AG04450 (cell line): ENCODE measurements around the gene ADM5. TPM values are rescaled to one million over a fixed set of nuclear protein-coding genes. Genes with fewer than 3 reads are reported as not detected.

ENCODE experiments used
- CTCF ChIA-PET: fragments of 300-600, 350-600 bp; formaldehyde crosslinking; extraction: SDS; loops from one replicate; lab custom pipeline; 2022; ENCODE audit warnings: antibody characterized with exemption, inconsistent platforms; lab: Charles Lee
- POLR2A ChIA-PET: fragments of 350-600 bp; formaldehyde crosslinking; extraction: SDS; loops from one replicate; lab custom pipeline; 2021; ENCODE audit warnings: antibody characterized with exemption, inconsistent platforms; lab: Yijun Ruan, JAX
- DNase-seq: peaks from one replicate; pipeline ENCODE4 v3.0.0-alpha.2; 2011; ENCODE audit warnings: low read depth, low spot score
- H3K27ac ChIP-seq: one replicate; pipeline ENCODE4 v1.5.1; 2012; ENCODE audit warnings: low read depth, low read length, control low read depth
- H3K27me3 ChIP-seq: one replicate; pipeline ENCODE4 v1.6.0; 2012; ENCODE audit warnings: low read length; ENCODE audit not compliant: control insufficient read depth, insufficient read depth
- H3K4me3 ChIP-seq: 2 replicates; pipeline ENCODE4 v1.5.1; 2011; ENCODE audit warnings: mild to moderate bottlenecking, low read depth, low read length, control low read depth
- H3K9me3 ChIP-seq: 2 replicates; pipeline ENCODE4 v1.5.1; 2012; ENCODE audit warnings: low read length; ENCODE audit not compliant: control insufficient read depth, insufficient read depth
- polyA plus RNA-seq: library from polyadenylated mRNA; depleted of rRNA; stranded (reverse); fragments of >200 nt; gene quantifications from 2 replicates; pipeline ENCODE4 v1.2.3, GENCODE V29; 2011
- TF ChIP-seq, protein P1 (sequence below): IDR thresholded peaks from 2 replicates; pipeline ENCODE4 v1.5.1; 2011; ENCODE audit warnings: low read depth, low read length, control low read depth, inconsistent platforms

The ADM5 gene
- polyA plus RNA-seq, 1 experiment, result 0.19 TPM

DNA sequence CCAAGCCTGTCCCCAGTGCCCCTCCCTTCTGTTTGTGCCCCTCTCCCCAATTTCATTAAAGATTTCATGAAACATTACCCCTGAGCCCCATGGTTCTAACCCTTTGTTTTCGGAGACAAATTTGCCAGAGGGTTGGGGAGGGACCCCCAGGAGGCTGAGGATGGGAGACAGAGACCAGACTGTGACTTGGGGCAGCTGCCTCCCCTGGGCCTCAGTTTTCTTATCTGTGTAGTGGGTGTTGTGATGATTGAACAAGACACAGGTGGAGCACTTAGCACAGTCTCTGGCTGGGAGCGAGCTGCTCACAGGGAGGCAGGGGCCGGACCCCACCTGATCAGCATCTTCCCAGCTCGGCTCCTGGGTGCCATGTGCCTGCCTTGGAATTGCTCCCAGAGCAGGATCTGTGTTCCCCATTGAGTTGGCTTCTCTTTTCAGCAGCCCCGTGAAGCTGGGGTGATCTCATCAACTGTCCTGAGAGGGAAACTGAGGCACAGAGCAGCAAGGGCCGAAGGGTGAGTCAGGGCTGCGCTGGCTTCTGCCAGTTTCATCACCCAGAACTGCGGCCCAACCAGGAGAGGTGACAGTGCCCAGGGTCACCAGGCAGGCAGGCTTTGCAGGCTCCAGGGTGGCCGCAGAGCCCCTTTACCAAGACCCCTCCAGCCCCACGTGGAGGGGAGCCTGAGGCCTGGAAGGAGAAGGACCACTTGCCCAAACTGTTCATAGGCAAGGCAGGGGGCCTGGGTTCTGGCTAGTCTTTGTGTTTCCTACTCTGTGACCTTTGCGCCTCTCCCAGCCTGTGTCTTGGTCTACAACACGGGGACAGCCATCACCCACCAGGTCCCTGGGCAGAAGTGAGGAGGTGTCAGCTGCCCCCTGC lies 30.6 kb upstream of the ADM5 start:
- H3K4me3 ChIP-seq, result no peak overlapping the region
- no peak overlapping the region for H3K27ac ChIP-seq
- TF ChIP-seq, protein P1, sequence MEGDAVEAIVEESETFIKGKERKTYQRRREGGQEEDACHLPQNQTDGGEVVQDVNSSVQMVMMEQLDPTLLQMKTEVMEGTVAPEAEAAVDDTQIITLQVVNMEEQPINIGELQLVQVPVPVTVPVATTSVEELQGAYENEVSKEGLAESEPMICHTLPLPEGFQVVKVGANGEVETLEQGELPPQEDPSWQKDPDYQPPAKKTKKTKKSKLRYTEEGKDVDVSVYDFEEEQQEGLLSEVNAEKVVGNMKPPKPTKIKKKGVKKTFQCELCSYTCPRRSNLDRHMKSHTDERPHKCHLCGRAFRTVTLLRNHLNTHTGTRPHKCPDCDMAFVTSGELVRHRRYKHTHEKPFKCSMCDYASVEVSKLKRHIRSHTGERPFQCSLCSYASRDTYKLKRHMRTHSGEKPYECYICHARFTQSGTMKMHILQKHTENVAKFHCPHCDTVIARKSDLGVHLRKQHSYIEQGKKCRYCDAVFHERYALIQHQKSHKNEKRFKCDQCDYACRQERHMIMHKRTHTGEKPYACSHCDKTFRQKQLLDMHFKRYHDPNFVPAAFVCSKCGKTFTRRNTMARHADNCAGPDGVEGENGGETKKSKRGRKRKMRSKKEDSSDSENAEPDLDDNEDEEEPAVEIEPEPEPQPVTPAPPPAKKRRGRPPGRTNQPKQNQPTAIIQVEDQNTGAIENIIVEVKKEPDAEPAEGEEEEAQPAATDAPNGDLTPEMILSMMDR, result no peak
- no peaks in the 10 kb centered on the region for H3K27me3 ChIP-seq
- DNase-seq, result no peak
- POLR2A ChIA-PET, result no interaction called here
- H3K9me3 ChIP-seq, result no peaks in the 10 kb centered on the region
- CTCF ChIA-PET, result no interaction called here

DNA sequence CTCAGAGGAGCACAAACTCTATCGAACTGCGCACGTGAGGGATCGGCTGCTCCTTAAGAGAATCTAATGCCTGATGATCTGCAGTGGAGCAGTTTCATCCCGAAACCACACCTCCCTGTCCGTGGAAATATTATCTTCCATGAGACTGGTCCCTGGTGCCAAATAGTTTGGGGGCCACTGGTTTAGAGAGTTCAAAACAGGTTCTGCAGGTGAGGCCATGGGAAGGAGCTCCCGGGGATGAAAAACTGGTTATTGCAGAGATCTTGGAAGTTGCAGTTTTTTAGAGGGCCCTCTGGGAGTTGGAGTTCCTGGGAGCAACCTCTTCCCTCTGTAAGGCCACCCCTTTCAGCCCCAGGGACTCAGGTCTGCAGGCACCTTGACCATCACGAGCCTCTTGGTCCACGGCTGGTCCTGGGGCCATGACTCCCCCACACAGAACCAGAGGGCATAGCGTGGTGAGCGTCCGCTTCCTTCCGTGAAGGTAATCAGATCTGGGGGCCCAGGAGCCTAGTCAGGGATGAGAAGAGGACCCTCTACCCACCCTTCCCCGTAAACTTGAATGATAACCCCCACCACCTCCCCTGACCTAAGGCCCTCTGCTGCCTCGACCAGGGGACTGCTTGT lies 28.9 kb upstream of the ADM5 start:
- Histone ChIP-seq H3K27ac (no peak overlapping the region), H3K9me3 (no peaks in the 10 kb centered on the region; the same call in 1 of the 2 replicates), H3K27me3 (no peaks in the 10 kb centered on the region), H3K4me3 (no peak overlapping the region)
- TF ChIP-seq, protein P1, result no peak
- POLR2A ChIA-PET, result interaction anchor here (0.7 to 1.5 kb wide), 2 partner anchors 16 to 175 kb away, joined by 4 read pairs; partner anchors contain the start of gene PRMT1
- CTCF ChIA-PET, result interaction anchor here (0.6 to 2.0 kb wide), 2 partner anchors 12 to 67 kb away, joined by 3 to 8 read pairs; no protein-coding TSS in a partner anchor
- DNase-seq, result no peak

DNA sequence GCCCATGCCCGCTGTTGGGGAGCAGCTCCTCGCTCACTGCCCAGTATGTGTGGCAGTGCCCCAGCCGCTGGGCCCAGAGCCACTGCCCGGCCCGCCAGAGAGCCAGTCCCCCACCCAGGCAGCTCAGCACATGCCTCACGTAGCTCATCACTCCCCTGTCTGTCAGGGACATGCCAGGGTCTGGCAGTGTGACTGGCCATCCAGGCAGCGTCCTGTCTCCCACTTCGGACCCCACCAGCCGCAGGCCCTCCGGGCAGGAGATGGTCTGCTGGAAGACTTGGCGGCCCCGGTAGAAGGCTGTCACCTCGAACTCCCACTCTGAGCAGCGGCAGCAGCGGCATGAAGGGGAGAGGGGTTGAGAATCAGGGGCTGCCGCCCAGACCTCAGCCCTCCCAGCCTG lies 27.4 kb upstream of the ADM5 start:
- no peak for DNase-seq
- Histone ChIP-seq H3K9me3 (no peaks in the 10 kb centered on the region; the same call in 1 of the 2 replicates), H3K27ac (no peak overlapping the region), H3K4me3 (no peak overlapping the region), H3K27me3 (no peaks in the 10 kb centered on the region)
- ChIA-PET POLR2A (interaction anchor here (1.5 kb wide), 1 partner anchor 15 kb away, joined by 4 read pairs; the partner anchor contains the start of gene PRMT1), CTCF (interaction anchor here (2.0 kb wide), 1 partner anchor 10 kb away, joined by 8 read pairs; no protein-coding TSS in a partner anchor)
- TF ChIP-seq, protein P1, result no peak

DNA sequence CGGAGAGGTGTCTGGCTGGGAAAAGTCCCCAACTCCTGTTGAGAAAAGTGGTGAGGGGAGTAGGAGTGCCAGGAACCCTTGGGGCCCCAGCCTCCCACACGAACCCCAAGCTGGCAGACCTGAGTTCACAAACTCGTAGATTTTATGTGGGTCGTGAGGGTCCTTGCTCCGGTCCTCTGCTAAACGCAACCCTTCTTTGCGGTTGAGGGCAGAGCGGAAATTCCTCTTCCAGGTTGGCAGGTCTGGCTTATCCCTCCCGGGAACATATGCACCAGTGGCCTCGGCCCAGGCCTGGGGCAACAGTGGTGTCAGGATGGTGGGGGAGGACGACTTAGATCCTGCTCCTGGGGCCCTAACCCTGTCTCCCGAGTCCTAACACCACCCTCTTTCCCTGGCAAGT lies 26.2 kb upstream of the ADM5 start:
- POLR2A ChIA-PET, result interaction anchor here (1.3 to 1.8 kb wide), 2 partner anchors 23 to 49 kb away, joined by 3 to 8 read pairs; partner anchors contain the start of gene RRAS
- CTCF ChIA-PET, result interaction anchor here (0.6 kb wide), 1 partner anchor 187 kb away, joined by 3 read pairs; no protein-coding TSS in a partner anchor

More for the DNA sequence above, 26.2 kb upstream of the ADM5 start:
- no peak for DNase-seq
- no peak overlapping the region for H3K27ac ChIP-seq
- H3K27me3 ChIP-seq, result no peaks in the 10 kb centered on the region
- H3K9me3 ChIP-seq, result no peaks in the 10 kb centered on the region; the same call in 1 of the 2 replicates
- H3K4me3 ChIP-seq, result no peak overlapping the region
- TF ChIP-seq, protein P1, result no peak
